DND-41 (cell line): ENCODE results near the gene SBF1.

Experiments used
- CTCF ChIP-seq: IDR thresholded peaks from 2 replicates; pipeline ENCODE4 v1.5.1; 2012; ENCODE audit warnings: borderline replicate concordance, low read length, moderate library complexity, mild to moderate bottlenecking; ENCODE audit not compliant: poor library complexity, severe bottlenecking; ENCODE audit errors: extremely low read depth
- EZH2 ChIP-seq: IDR thresholded peaks from 3 replicates; pipeline ENCODE4 v1.6.1; 2012; ENCODE audit warnings: borderline replicate concordance, low read depth, mild to moderate bottlenecking, moderate library complexity, low read length, inconsistent platforms; ENCODE audit not compliant: severe bottlenecking

GRCh38 chr22:50465066-50465930 lies 9.5 kb downstream of the SBF1 start:
- TF ChIP-seq CTCF (no peak), EZH2 (no peak)
